Neural cell (in vitro differentiated cells): ENCODE data around the gene RELT. TPM values are rescaled to one million over a fixed set of nuclear protein-coding genes. Genes with fewer than 3 reads are reported as not detected.

Experiments
- H2AFZ ChIP-seq: fragments of 200-600, 300-800 bp; sonication (generic), shearing (Covaris generic); 2 replicates; pipeline ENCODE4 v1.6.0; 2014; ENCODE audit warnings: low read depth, mild to moderate bottlenecking, antibody characterized with exemption, low read length, moderate library complexity
- H3F3A ChIP-seq: fragments of 200-600 bp; shearing (Covaris generic); 2 replicates; pipeline ENCODE4 v1.6.1; 2016; ENCODE audit warnings: mild to moderate bottlenecking, moderate library complexity, mixed read lengths, antibody characterized with exemption, low read length; ENCODE audit not compliant: insufficient read depth, poor library complexity, severe bottlenecking
- H3K27ac ChIP-seq: fragments of 200-600, 300-800 bp; sonication (generic), shearing (Covaris generic); 2 replicates; pipeline ENCODE4 v1.5.1; 2014; ENCODE audit warnings: mild to moderate bottlenecking, low read length, moderate library complexity
- H3K27me3 ChIP-seq: fragments of 300-800, 200-600 bp; sonication (generic), shearing (Covaris generic); 2 replicates; pipeline ENCODE4 v1.6.0; 2014; ENCODE audit warnings: mild to moderate bottlenecking, low read depth, low read length, moderate library complexity; ENCODE audit not compliant: insufficient read depth
- H3K36me3 ChIP-seq: fragments of 300-800, 200-600 bp; sonication (generic), shearing (Covaris generic); 2 replicates; pipeline ENCODE4 v1.5.1; 2014; ENCODE audit warnings: mild to moderate bottlenecking, antibody characterized with exemption, low read length, moderate library complexity; ENCODE audit not compliant: insufficient read depth
- H3K4me2 ChIP-seq: fragments of 300-800, 200-600 bp; sonication (generic), shearing (Covaris generic); 2 replicates; pipeline ENCODE4 v1.6.0; 2014; ENCODE audit warnings: mild to moderate bottlenecking, low read length
- H3K4me3 ChIP-seq: fragments of 300-800, 200-600 bp; sonication (generic), shearing (Covaris generic); 2 replicates; pipeline ENCODE4 v1.5.1; 2014; ENCODE audit warnings: mild to moderate bottlenecking, low read length, moderate library complexity
- H3K79me2 ChIP-seq: fragments of 200-600 bp; shearing (Covaris generic); replicated peaks from 2 replicates; pipeline ENCODE4 v1.6.0; 2014; ENCODE audit warnings: mild to moderate bottlenecking, low read length, moderate library complexity; ENCODE audit not compliant: insufficient read depth
- H3K9ac ChIP-seq: fragments of 300-800, 200-600 bp; sonication (generic), shearing (Covaris generic); 2 replicates; pipeline ENCODE4 v1.6.1; 2016; ENCODE audit warnings: mild to moderate bottlenecking, low read length, mixed read lengths
- H3K9me2 ChIP-seq: fragments of 200-600 bp; shearing (Covaris generic); 2 replicates; pipeline ENCODE4 v1.6.1; 2016; ENCODE audit warnings: mild to moderate bottlenecking, low read length, mixed read lengths; ENCODE audit not compliant: insufficient read depth
- H3K9me3 ChIP-seq: fragments of 200-600, 300-800 bp; sonication (generic), shearing (Covaris generic); 2 replicates; pipeline ENCODE4 v1.6.1; 2016; ENCODE audit warnings: mild to moderate bottlenecking, mixed run types, low read length, moderate library complexity, mixed read lengths
- H4K20me1 ChIP-seq: fragments of 200-600 bp; shearing (Covaris generic); 2 replicates; pipeline ENCODE4 v1.6.1; 2016; ENCODE audit warnings: mild to moderate bottlenecking, mixed run types; ENCODE audit not compliant: insufficient read depth
- EP300 ChIP-seq: fragments of 450-650 bp; conservative IDR thresholded peaks from 2 replicates; pipeline ENCODE4 v1.6.1; 2014; ENCODE audit warnings: antibody characterized with exemption, mild to moderate bottlenecking, moderate library complexity; ENCODE audit not compliant: poor library complexity, severe bottlenecking
- EZH2 ChIP-seq: fragments of 200-600, 300-800 bp; shearing (Covaris generic), sonication (generic); IDR thresholded peaks from 2 replicates; pipeline ENCODE4 v1.6.1; 2014; ENCODE audit warnings: antibody characterized with exemption, low read length, borderline replicate concordance, mild to moderate bottlenecking; ENCODE audit not compliant: insufficient read depth, poor library complexity, severe bottlenecking
- MXI1 ChIP-seq: fragments of 450-650 bp; conservative IDR thresholded peaks from 2 replicates; pipeline ENCODE4 v1.6.1; 2014; ENCODE audit warnings: antibody characterized with exemption, mild to moderate bottlenecking; ENCODE audit not compliant: poor library complexity, severe bottlenecking
- POLR2AphosphoS5 ChIP-seq: IDR thresholded peaks from 2 replicates; pipeline ENCODE4 v1.6.1; 2012
- RAD21 ChIP-seq: fragments of 450-650 bp; conservative IDR thresholded peaks from 2 replicates; pipeline ENCODE4 v1.6.1; 2014; ENCODE audit warnings: antibody characterized with exemption, mild to moderate bottlenecking, moderate library complexity
- SMC3 ChIP-seq: fragments of 450-650 bp; conservative IDR thresholded peaks from 2 replicates; pipeline ENCODE4 v1.6.1; 2014; ENCODE audit warnings: antibody characterized with exemption, mild to moderate bottlenecking, moderate library complexity; ENCODE audit not compliant: poor library complexity
- TAF1 ChIP-seq: IDR thresholded peaks from 2 replicates; pipeline ENCODE4 v1.6.1; 2012; ENCODE audit warnings: low read depth
- polyA plus RNA-seq: library from polyadenylated mRNA; depleted of rRNA; stranded (reverse); fragments of >200 nt; gene quantifications from 2 replicates; pipeline ENCODE4 v1.2.3, GENCODE V29; 2014
- TF ChIP-seq, protein P1 (sequence below): fragments of 450-650 bp; IDR thresholded peaks from 2 replicates; pipeline ENCODE4 v1.5.1; 2014; ENCODE audit warnings: antibody characterized with exemption, mild to moderate bottlenecking, moderate library complexity; ENCODE audit not compliant: poor library complexity, severe bottlenecking
- TF ChIP-seq, protein P2 (sequence below): IDR thresholded peaks from 2 replicates; pipeline ENCODE4 v1.6.1; 2012; ENCODE audit warnings: borderline replicate concordance

RELT gene
- polyA plus RNA-seq, 1 donor from 2014 or later = 12.4 TPM

- no peaks in the 10 kb centered on the region for H3K36me3 ChIP-seq
- no peak overlapping the region for H3K27ac ChIP-seq
- H2AFZ ChIP-seq = no peak overlapping the region
- no peaks in the 10 kb centered on the region for H3K9me2 ChIP-seq
- H3K27me3 ChIP-seq = no peaks in the 10 kb centered on the region
- no peaks in the 10 kb centered on the region for H3K79me2 ChIP-seq
- H3F3A ChIP-seq = no peaks in the 10 kb centered on the region
- H3K4me3 ChIP-seq = no peak overlapping the region
- H3K9ac ChIP-seq = no peak overlapping the region
- H4K20me1 ChIP-seq = no peaks in the 10 kb centered on the region
- no peaks in the 10 kb centered on the region for H3K9me3 ChIP-seq
- TF ChIP-seq MXI1 (no peak), RAD21 (no peak), EZH2 (no peak), EP300 (no peak), TAF1 (no peak), POLR2AphosphoS5 (no peak), SMC3 (no peak)
- TF ChIP-seq, protein P1, sequence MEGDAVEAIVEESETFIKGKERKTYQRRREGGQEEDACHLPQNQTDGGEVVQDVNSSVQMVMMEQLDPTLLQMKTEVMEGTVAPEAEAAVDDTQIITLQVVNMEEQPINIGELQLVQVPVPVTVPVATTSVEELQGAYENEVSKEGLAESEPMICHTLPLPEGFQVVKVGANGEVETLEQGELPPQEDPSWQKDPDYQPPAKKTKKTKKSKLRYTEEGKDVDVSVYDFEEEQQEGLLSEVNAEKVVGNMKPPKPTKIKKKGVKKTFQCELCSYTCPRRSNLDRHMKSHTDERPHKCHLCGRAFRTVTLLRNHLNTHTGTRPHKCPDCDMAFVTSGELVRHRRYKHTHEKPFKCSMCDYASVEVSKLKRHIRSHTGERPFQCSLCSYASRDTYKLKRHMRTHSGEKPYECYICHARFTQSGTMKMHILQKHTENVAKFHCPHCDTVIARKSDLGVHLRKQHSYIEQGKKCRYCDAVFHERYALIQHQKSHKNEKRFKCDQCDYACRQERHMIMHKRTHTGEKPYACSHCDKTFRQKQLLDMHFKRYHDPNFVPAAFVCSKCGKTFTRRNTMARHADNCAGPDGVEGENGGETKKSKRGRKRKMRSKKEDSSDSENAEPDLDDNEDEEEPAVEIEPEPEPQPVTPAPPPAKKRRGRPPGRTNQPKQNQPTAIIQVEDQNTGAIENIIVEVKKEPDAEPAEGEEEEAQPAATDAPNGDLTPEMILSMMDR = no peak
- TF ChIP-seq, protein P2, sequence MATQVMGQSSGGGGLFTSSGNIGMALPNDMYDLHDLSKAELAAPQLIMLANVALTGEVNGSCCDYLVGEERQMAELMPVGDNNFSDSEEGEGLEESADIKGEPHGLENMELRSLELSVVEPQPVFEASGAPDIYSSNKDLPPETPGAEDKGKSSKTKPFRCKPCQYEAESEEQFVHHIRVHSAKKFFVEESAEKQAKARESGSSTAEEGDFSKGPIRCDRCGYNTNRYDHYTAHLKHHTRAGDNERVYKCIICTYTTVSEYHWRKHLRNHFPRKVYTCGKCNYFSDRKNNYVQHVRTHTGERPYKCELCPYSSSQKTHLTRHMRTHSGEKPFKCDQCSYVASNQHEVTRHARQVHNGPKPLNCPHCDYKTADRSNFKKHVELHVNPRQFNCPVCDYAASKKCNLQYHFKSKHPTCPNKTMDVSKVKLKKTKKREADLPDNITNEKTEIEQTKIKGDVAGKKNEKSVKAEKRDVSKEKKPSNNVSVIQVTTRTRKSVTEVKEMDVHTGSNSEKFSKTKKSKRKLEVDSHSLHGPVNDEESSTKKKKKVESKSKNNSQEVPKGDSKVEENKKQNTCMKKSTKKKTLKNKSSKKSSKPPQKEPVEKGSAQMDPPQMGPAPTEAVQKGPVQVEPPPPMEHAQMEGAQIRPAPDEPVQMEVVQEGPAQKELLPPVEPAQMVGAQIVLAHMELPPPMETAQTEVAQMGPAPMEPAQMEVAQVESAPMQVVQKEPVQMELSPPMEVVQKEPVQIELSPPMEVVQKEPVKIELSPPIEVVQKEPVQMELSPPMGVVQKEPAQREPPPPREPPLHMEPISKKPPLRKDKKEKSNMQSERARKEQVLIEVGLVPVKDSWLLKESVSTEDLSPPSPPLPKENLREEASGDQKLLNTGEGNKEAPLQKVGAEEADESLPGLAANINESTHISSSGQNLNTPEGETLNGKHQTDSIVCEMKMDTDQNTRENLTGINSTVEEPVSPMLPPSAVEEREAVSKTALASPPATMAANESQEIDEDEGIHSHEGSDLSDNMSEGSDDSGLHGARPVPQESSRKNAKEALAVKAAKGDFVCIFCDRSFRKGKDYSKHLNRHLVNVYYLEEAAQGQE = no peak
- no peak overlapping the region for H3K4me2 ChIP-seq
Measured at GRCh38 chr11:73398721-73399120, 22.5 kb downstream of the RELT start.

DNA sequence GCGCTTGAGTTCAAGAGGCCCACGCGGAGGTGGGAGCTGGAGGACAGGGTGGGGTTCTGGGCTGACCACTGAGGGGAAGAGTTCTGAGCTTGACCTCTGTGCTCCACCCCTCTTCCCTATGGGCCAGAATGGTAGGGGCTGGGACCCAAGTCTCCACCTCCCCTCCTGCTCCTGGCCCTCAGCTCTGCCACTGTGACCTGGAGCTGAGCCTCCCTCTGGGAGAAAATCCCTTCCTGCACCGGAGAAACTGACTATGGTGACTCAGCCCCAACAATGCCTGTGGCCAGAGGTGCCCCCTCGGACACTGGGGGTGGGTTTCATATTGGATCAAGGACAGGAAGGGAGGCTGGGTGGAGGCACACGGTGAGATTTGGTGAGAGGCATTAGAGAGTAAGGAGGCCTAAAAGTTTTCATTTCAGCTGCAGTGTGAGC, 23.0 kb downstream of the RELT start:
- no peaks in the 10 kb centered on the region for H3F3A ChIP-seq
- TF ChIP-seq EZH2 (no peak), EP300 (no peak), SMC3 (no peak), MXI1 (no peak), POLR2AphosphoS5 (no peak), TAF1 (no peak), RAD21 (no peak)
- TF ChIP-seq, protein P2 = no peak
- TF ChIP-seq, protein P1 = no peak
- H3K27me3 ChIP-seq = no peaks in the 10 kb centered on the region
- H3K27ac ChIP-seq = no peak overlapping the region
- no peaks in the 10 kb centered on the region for H3K79me2 ChIP-seq
- no peaks in the 10 kb centered on the region for H3K36me3 ChIP-seq
- no peak overlapping the region for H2AFZ ChIP-seq
- no peaks in the 10 kb centered on the region for H3K9me2 ChIP-seq
- no peaks in the 10 kb centered on the region for H3K9me3 ChIP-seq
- no peak overlapping the region for H3K4me2 ChIP-seq
- H4K20me1 ChIP-seq = no peaks in the 10 kb centered on the region
- H3K9ac ChIP-seq = no peak overlapping the region
- H3K4me3 ChIP-seq = no peak overlapping the region
